Neuronal stem cell (in vitro differentiated cells): ENCODE results near the gene KRT8.
A peak's percentile ranks its signal among the peaks of the same experiment; 100 is the strongest.

ENCODE experiments used
- DNase-seq: peaks from one replicate; pipeline ENCODE4 v3.0.0-alpha.2; 2013; ENCODE audit warnings: low spot score
- H2AFZ ChIP-seq: one replicate; pipeline ENCODE4 v1.6.1; 2013; ENCODE audit warnings: mild to moderate bottlenecking, low read length, inconsistent platforms
- H2AK5ac ChIP-seq: 2 replicates; pipeline ENCODE4 v1.6.1; 2013; ENCODE audit warnings: low read depth, mild to moderate bottlenecking, inconsistent platforms, low read length, moderate library complexity, mixed read lengths
- H2BK120ac ChIP-seq: 2 replicates; pipeline ENCODE4 v1.6.1; 2013; ENCODE audit warnings: low read depth, mild to moderate bottlenecking, inconsistent platforms, low read length, moderate library complexity, mixed read lengths
- H2BK12ac ChIP-seq: one replicate; pipeline ENCODE4 v1.6.1; 2013; ENCODE audit warnings: low read length, inconsistent platforms
- H2BK15ac ChIP-seq: 2 replicates; pipeline ENCODE4 v1.6.1; 2013; ENCODE audit warnings: mild to moderate bottlenecking, low read length, inconsistent platforms, mixed read lengths
- H2BK5ac ChIP-seq: one replicate; pipeline ENCODE4 v1.6.1; 2013; ENCODE audit warnings: inconsistent platforms, mild to moderate bottlenecking, low read length, moderate library complexity
- H3K14ac ChIP-seq: one replicate; pipeline ENCODE4 v1.6.1; 2013; ENCODE audit warnings: low read length, inconsistent platforms
- H3K18ac ChIP-seq: 2 replicates; pipeline ENCODE4 v1.6.1; 2013; ENCODE audit warnings: low read length, inconsistent platforms
- H3K23ac ChIP-seq: 2 replicates; pipeline ENCODE4 v1.6.1; 2013; ENCODE audit warnings: low read depth, mild to moderate bottlenecking, mixed read lengths, low read length, inconsistent platforms; ENCODE audit not compliant: poor library complexity
- H3K27ac ChIP-seq: replicated peaks from 3 replicates; pipeline ENCODE4 v1.5.1; 2013; ENCODE audit warnings: low read length, inconsistent platforms
- H3K27me3 ChIP-seq, 3 experiments: 2 replicates each; pipeline ENCODE4 v1.6.1; 2013; ENCODE audit warnings: low read length in 3 of 3, mild to moderate bottlenecking in 2 of 3, inconsistent platforms in 1 of 3, low read depth in 1 of 3, mixed read lengths in 1 of 3, moderate library complexity in 1 of 3; ENCODE audit not compliant: control insufficient read depth in 3 of 3, insufficient read depth in 3 of 3
- H3K36me3 ChIP-seq, 2 donors: replicated peaks in 1 of 2; 2 replicates each; pipeline ENCODE4 v1.6.1; 2013; ENCODE audit warnings: low read length in 2 of 2; ENCODE audit not compliant: control insufficient read depth in 2 of 2, insufficient read depth in 2 of 2
- H3K4ac ChIP-seq: 2 replicates; pipeline ENCODE4 v1.6.1; 2013; ENCODE audit warnings: inconsistent platforms, mild to moderate bottlenecking, low read length, moderate library complexity
- H3K4me1 ChIP-seq, 2 donors: 1 replicate in 1 of 2; 2 replicates in 1 of 2; pipeline ENCODE4 v1.6.1; 2013; ENCODE audit warnings: low read length in 2 of 2, low read depth in 1 of 2; ENCODE audit not compliant: control insufficient read depth in 2 of 2, insufficient read depth in 1 of 2
- H3K4me2 ChIP-seq: one replicate; pipeline ENCODE4 v1.6.1; 2013; ENCODE audit warnings: mild to moderate bottlenecking, low read length, inconsistent platforms; ENCODE audit not compliant: insufficient read depth, poor library complexity, severe bottlenecking
- H3K4me3 ChIP-seq, 2 donors: 2 replicates each; pipeline ENCODE4 v1.5.1; 2013; ENCODE audit warnings: low read length in 2 of 2, mild to moderate bottlenecking in 2 of 2, inconsistent platforms in 1 of 2, moderate library complexity in 1 of 2
- H3K79me1 ChIP-seq: one replicate; pipeline ENCODE4 v1.6.1; 2013; ENCODE audit warnings: low read depth, mild to moderate bottlenecking, inconsistent platforms, low read length, moderate library complexity
- H3K9ac ChIP-seq: one replicate; pipeline ENCODE4 v1.6.1; 2013; ENCODE audit warnings: mild to moderate bottlenecking, low read depth, low read length, inconsistent platforms; ENCODE audit not compliant: poor library complexity
- H3K9me3 ChIP-seq, 2 donors: replicated peaks in 1 of 2; 2 replicates each; pipeline versions ENCODE3 to v1.6.1; 2013; ENCODE audit warnings: low read length in 2 of 2, mild to moderate bottlenecking in 2 of 2, inconsistent platforms in 1 of 2, low read depth in 1 of 2, mixed read lengths in 1 of 2, moderate library complexity in 1 of 2; ENCODE audit not compliant: control insufficient read depth in 2 of 2, insufficient read depth in 1 of 2
- H4K8ac ChIP-seq: one replicate; pipeline ENCODE4 v1.6.1; 2013; ENCODE audit warnings: low read depth, mild to moderate bottlenecking, inconsistent platforms, low read length, moderate library complexity
- H4K91ac ChIP-seq: one replicate; pipeline ENCODE4 v1.6.1; 2013; ENCODE audit warnings: low read length, low read depth, mild to moderate bottlenecking, inconsistent platforms; ENCODE audit not compliant: poor library complexity
- WGBS, 2 donors: extraction: QIAGEN DNeasy Blood & Tissue Kit; methylation state at CpG; one replicate each; pipeline ENCODE4 v1.1.7; 2013; ENCODE audit warnings: missing lambda C conversion rate in 2 of 2, mixed read lengths in 1 of 2; ENCODE audit not compliant: insufficient read length in 2 of 2, insufficient replicate concordance in 1 of 2; ENCODE audit errors: extremely low coverage in 2 of 2; 5-methylcytosine and 5-hydroxymethylcytosine counted together

Gene KRT8

DNA sequence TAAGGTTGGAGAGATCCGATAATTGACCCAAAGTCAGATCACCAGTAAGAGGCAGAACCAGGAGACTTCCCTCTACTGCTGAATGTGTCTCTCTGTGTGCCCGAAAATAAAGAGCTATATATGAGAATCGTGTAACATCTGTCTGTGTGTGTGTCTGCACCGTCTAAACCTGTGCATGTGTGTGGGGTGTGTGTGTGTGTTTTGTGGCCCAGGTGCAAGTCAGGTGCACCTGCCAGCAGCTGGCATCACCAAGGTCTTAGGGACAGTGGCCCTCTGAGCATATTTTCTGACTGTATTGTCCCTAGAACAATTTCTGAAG, 31.4 kb downstream of the KRT8 start:
- Histone ChIP-seq H3K27me3 (peaks cover 0 to 56% (median 10%) of the 10 kb centered on the region in 3 experiments), H3K9me3 (no peaks in the 10 kb centered on the region), H2BK120ac (no peak overlapping the region), H2AK5ac (no peak overlapping the region), H3K4me2 (no peak overlapping the region), H3K18ac (no peak overlapping the region), H4K91ac (no peak overlapping the region), H3K23ac (peak overlapping the region; percentile 22), H2BK12ac (no peak overlapping the region), H3K27ac (no peak overlapping the region), H4K8ac (no peak overlapping the region), H2AFZ (no peak overlapping the region), H2BK5ac (no peak overlapping the region), H3K14ac (no peak overlapping the region), H3K79me1 (no peaks in the 10 kb centered on the region), H3K4me1 (peaks cover 0 to 12% of the 10 kb centered on the region in 2 donors), H3K36me3 (no peaks in the 10 kb centered on the region), H3K9ac (no peak overlapping the region), H3K4ac (no peak overlapping the region), H3K4me3 (no peak overlapping the region), H2BK15ac (peak overlapping the region; percentile 51)
- no peak for DNase-seq
- no CpG with 5 or more reads among the region's 4 CpGs for WGBS, 2 donors

DNA sequence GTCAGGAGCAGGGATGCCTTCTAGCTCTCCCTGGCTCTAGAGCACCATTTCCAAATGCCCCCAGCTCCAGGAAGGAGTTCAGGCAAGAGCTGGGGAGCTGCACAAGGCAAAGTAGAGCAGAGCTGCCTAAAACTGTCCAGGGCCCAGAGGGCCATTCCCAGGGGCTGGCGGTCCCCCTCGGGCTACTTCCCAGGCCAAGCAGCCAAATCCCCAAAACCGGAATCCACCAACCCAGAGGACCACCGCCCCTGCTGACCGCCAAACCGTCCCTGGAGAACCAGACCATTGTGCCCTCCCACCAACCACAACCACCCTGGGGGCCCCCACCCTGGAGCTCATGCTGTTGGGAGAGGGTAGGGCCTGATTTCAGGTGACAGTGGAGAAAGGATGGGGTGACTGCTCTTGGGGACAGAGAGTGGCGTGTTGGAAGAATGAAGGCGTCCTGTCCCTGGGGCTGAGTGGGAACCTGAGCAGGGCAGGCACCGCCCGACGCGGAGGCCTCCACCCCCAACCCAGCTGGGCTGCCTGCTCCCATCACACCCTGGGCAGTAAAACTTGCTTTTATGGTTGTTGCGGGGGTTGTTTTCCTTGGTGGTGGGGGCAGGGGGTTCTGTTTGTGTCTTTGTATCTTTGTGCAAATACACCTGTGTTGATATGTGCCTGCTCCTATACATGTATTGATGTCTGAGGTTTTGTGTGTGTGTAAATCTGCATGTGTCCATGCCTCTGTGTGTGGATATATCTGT, 32.1 kb downstream of the KRT8 start:
- Histone ChIP-seq H3K9me3 (no peaks in the 10 kb centered on the region), H4K91ac (no peak overlapping the region), H3K4me2 (no peak overlapping the region), H3K14ac (no peak overlapping the region), H2AFZ (no peak overlapping the region), H3K4me3 (no peak overlapping the region), H2BK15ac (no peak overlapping the region), H3K9ac (no peak overlapping the region), H2BK5ac (no peak overlapping the region), H3K4ac (no peak overlapping the region), H3K18ac (no peak overlapping the region), H3K27ac (no peak overlapping the region), H2BK120ac (no peak overlapping the region), H2AK5ac (peak overlapping the region; percentile 41), H2BK12ac (no peak overlapping the region), H3K27me3 (peaks cover 0 to 55% (median 10%) of the 10 kb centered on the region in 3 experiments), H3K79me1 (no peaks in the 10 kb centered on the region), H3K23ac (peak overlapping the region; percentile 57), H3K4me1 (peaks cover 0 to 12% of the 10 kb centered on the region in 2 donors), H4K8ac (no peak overlapping the region), H3K36me3 (no peaks in the 10 kb centered on the region)
- no peak for DNase-seq
- no CpG with 5 or more reads among the region's 13 CpGs for WGBS, 2 donors

DNA sequence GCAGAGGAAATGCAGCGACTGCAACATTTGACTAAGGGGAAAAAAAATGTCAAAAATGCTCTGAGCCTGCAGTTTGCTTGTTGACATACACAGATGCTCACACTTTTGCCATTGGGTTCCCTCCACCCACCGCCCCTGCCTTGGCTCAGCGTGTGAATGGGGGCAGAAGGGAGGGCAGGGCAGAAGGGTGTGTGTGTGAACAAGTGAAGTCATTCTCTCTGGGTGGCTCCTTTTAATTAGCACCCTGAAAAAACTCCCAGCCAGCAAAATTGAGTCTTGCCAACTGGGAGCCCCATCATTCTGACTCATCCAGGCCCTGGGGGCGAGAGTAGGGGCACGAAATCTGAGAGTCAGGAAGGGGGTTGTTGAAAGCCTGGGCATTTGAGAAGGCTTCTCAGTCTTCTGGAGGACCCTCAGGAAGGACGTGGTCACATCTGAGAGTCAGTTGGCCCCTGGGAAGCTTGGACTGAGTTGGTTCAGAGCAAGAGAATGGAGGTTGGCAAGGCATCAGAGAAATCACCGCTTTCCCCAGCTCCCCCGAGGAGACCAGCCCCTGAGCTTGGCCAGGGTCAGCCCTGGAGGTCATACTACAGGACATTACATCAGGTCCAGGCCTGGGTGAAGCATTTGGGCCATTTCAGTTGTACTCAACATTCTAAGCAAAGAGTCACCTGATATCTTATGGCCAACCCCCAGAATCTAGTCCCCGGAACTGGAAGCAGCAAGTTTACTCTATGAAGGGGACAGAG, 33.4 kb downstream of the KRT8 start:
- Histone ChIP-seq H2AK5ac (no peak overlapping the region), H3K4me1 (peaks cover 0 to 14% of the 10 kb centered on the region in 2 donors), H2AFZ (no peak overlapping the region), H3K9ac (no peak overlapping the region), H3K18ac (no peak overlapping the region), H3K9me3 (no peaks in the 10 kb centered on the region), H3K14ac (no peak overlapping the region), H3K27me3 (peaks cover 0 to 46% (median 10%) of the 10 kb centered on the region in 3 experiments), H3K23ac (no peak overlapping the region), H4K91ac (no peak overlapping the region), H4K8ac (no peak overlapping the region), H2BK5ac (no peak overlapping the region), H3K4me3 (no peak overlapping the region), H3K27ac (no peak overlapping the region), H3K4me2 (no peak overlapping the region), H2BK120ac (no peak overlapping the region), H2BK15ac (no peak overlapping the region), H3K36me3 (no peaks in the 10 kb centered on the region), H3K79me1 (no peaks in the 10 kb centered on the region), H2BK12ac (peak overlapping the region; percentile 50), H3K4ac (no peak overlapping the region)
- no CpG with 5 or more reads among the region's 9 CpGs for WGBS, 2 donors
- DNase-seq: no peak
